Measurements from ENCODE around the gene C1orf198. TPM values are rescaled to one million over a fixed set of nuclear protein-coding genes. Genes with fewer than 3 reads are reported as not detected.

The C1orf198 gene
- total RNA-seq, 1 experiment from 2014 or later, result 20.5 TPM

- Histone ChIP-seq H3F3A (ENCODE audit: insufficient read depth, low read depth) (no peaks in the 10 kb centered on the region), H3K27ac (no peak overlapping the region), H3K9me3 (ENCODE audit: insufficient read depth, low read depth) (no peaks in the 10 kb centered on the region), H3K9me2 (ENCODE audit: insufficient read depth) (no peaks in the 10 kb centered on the region), H2AFZ (no peak overlapping the region), H4K20me1 (ENCODE audit: insufficient read depth) (no peaks in the 10 kb centered on the region), H3K4me2 (no peak overlapping the region), H3K27me3 (ENCODE audit: insufficient read depth, low read depth) (peaks cover 11% of the 10 kb centered on the region), H3K4me1 (replicated peaks; ENCODE audit: insufficient read depth) (no peaks in the 10 kb centered on the region), H3K79me2 (ENCODE audit: low read depth) (no peaks in the 10 kb centered on the region), H3K4me3 (no peak overlapping the region), H3K36me3 (ENCODE audit: low read depth) (no peaks in the 10 kb centered on the region)
- ChIA-PET POLR2A (ENCODE audit: unreplicated experiment) (no interaction called here), CTCF (interaction anchor here (0.5 kb wide), 1 partner anchor 759 kb away, joined by 6 read pairs; no protein-coding TSS in a partner anchor)
- TF ChIP-seq EZH2 (IDR thresholded peaks at IDR 0.05; ENCODE audit: low read depth) (no peak), CTCF (conservative IDR thresholded peaks at IDR 0.05) (no peak)
- no peak for DNase-seq
- intact Hi-C loops (cut with micrococcal nuclease; ENCODE audit: unreplicated experiment), result no loop called here
- no TSS peak for BruUV-seq (replicated peaks)
Observed at GRCh38 chr1:230788561-230789275, 79.6 kb downstream of the C1orf198 start.

GRCh38 chr1:230787471-230787870, 80.8 kb downstream of the C1orf198 start:
- Histone ChIP-seq H3K9me2 (ENCODE audit: insufficient read depth) (no peaks in the 10 kb centered on the region), H3K4me1 (replicated peaks; ENCODE audit: insufficient read depth) (no peaks in the 10 kb centered on the region), H3K36me3 (ENCODE audit: low read depth) (no peaks in the 10 kb centered on the region), H3K27ac (no peak overlapping the region), H3K79me2 (ENCODE audit: low read depth) (no peaks in the 10 kb centered on the region), H3K9me3 (ENCODE audit: insufficient read depth, low read depth) (no peaks in the 10 kb centered on the region), H3F3A (ENCODE audit: insufficient read depth, low read depth) (no peaks in the 10 kb centered on the region), H3K4me3 (no peak overlapping the region), H4K20me1 (ENCODE audit: insufficient read depth) (no peaks in the 10 kb centered on the region), H3K4me2 (no peak overlapping the region), H3K27me3 (ENCODE audit: insufficient read depth, low read depth) (peaks cover 16% of the 10 kb centered on the region), H2AFZ (no peak overlapping the region)
- ChIA-PET CTCF (no interaction called here), POLR2A (ENCODE audit: unreplicated experiment) (no interaction called here)
- BruUV-seq (replicated peaks), result no TSS peak
- intact Hi-C loops (cut with micrococcal nuclease; ENCODE audit: unreplicated experiment), result no loop called here
- no peak for TF ChIP-seq CTCF (conservative IDR thresholded peaks at IDR 0.05)
- TF ChIP-seq EZH2 (IDR thresholded peaks at IDR 0.05; ENCODE audit: low read depth), result no peak
- DNase-seq, result no peak

Other genes with a start within 250 kb of the C1orf198 start
- 21.5 and 24.3 TPM in 2 replicates for gene COG2, start 226.0 kb downstream of the C1orf198 start, total RNA-seq (2021)
- not detected in 2 replicates for gene AGT, start 154.4 kb downstream of the C1orf198 start, total RNA-seq (2021)
- not detected in 2 replicates for gene CAPN9, start 121.1 kb downstream of the C1orf198 start, total RNA-seq (2021)
- 7.5 and 10.7 TPM in 2 replicates for gene TTC13, start 110.3 kb upstream of the C1orf198 start, total RNA-seq (2021)
- gene ARV1, start 110.6 kb upstream of the C1orf198 start, total RNA-seq (2021), result 8.0 and 12.0 TPM in 2 replicates
- gene FAM89A, start 171.7 kb upstream of the C1orf198 start, total RNA-seq (2021), result 0.24 and 0.35 TPM in 2 replicates